Measurements from ENCODE around the gene TSPAN6. TPM values are rescaled to one million over a fixed set of nuclear protein-coding genes. Genes with fewer than 3 reads are reported as not detected.

TSPAN6 gene
- polyA plus RNA-seq, 3 donors: not detected

- WGBS (ENCODE audit: insufficient coverage): no CpG with 5 or more reads among the region's 9 CpGs
- no peaks in the 10 kb centered on the region for H4K20me1 ChIP-seq (ENCODE audit: insufficient read depth, low read length)
- no peak overlapping the region for H3K27ac Mint-ChIP-seq
- no peak overlapping the region for H3K9ac ChIP-seq (ENCODE audit: insufficient read depth, low read length, poor library complexity, severe bottlenecking)
- H3K27ac ChIP-seq (ENCODE audit: low read depth in 1 of 2, low read length in 2 of 2): no peak overlapping the region
- no peaks in the 10 kb centered on the region for H3K36me3 Mint-ChIP-seq
- no peaks in the 10 kb centered on the region for H3K79me2 ChIP-seq (ENCODE audit: insufficient read depth, low read length)
- no peak overlapping the region for H2AFZ ChIP-seq (ENCODE audit: insufficient read depth, low read depth, low read length, poor library complexity, severe bottlenecking)
- no peak overlapping the region for H3K4me2 ChIP-seq (replicated peaks; ENCODE audit: extremely low read depth, low read length, poor library complexity, severe bottlenecking)
- no peak overlapping the region for H3K4me3 ChIP-seq (replicated peaks in 1 of 3; ENCODE audit: low read depth in 2 of 3, low read length in 3 of 3)
- H3K4me1 ChIP-seq (ENCODE audit: control insufficient read depth in 1 of 2, insufficient read depth in 2 of 2, low read length in 2 of 2): no peaks in the 10 kb centered on the region
- no peaks in the 10 kb centered on the region for H3K9me3 ChIP-seq (replicated peaks in 1 of 2; ENCODE audit: control insufficient read depth in 1 of 2, insufficient read depth in 1 of 2, low read length in 2 of 2)
- H3K36me3 ChIP-seq (replicated peaks in 1 of 2; ENCODE audit: control insufficient read depth in 1 of 2, insufficient read depth in 2 of 2, low read length in 2 of 2): no peaks in the 10 kb centered on the region
- no peak overlapping the region for H3K4me3 Mint-ChIP-seq
- peaks cover 0 to 3% (median 0%) of the 10 kb centered on the region in 7 donors for H3K9me3 Mint-ChIP-seq
- intact Hi-C loops (cut with micrococcal nuclease): no loop called here
- H3K4me1 Mint-ChIP-seq: no peaks in the 10 kb centered on the region
- no peak for DNase-seq
- H3K27me3 ChIP-seq (ENCODE audit: control insufficient read depth in 2 of 2, insufficient read depth in 2 of 2, low read length in 2 of 2): peaks cover 40 to 43% of the 10 kb centered on the region in 2 donors
- H3K27me3 Mint-ChIP-seq (ENCODE audit: low read depth in 3 of 3): peaks cover 14 to 59% (median 57%) of the 10 kb centered on the region in 3 donors
- no peak for TF ChIP-seq CTCF (IDR thresholded peaks at IDR 0.05)
Measured at GRCh38 chrX:100599456-100599855, 37.1 kb downstream of the TSPAN6 start.

GRCh38 chrX:100596601-100597000 lies 40.0 kb downstream of the TSPAN6 start:
- Histone ChIP-seq H3K36me3 (replicated peaks in 1 of 2; ENCODE audit: control insufficient read depth in 1 of 2, insufficient read depth in 2 of 2, low read length in 2 of 2) (no peaks in the 10 kb centered on the region), H3K79me2 (ENCODE audit: insufficient read depth, low read length) (no peaks in the 10 kb centered on the region), H3K9ac (ENCODE audit: insufficient read depth, low read length, poor library complexity, severe bottlenecking) (no peak overlapping the region), H4K20me1 (ENCODE audit: insufficient read depth, low read length) (no peaks in the 10 kb centered on the region), H3K4me2 (replicated peaks; ENCODE audit: extremely low read depth, low read length, poor library complexity, severe bottlenecking) (no peak overlapping the region), H3K27ac (ENCODE audit: low read depth in 1 of 2, low read length in 2 of 2) (no peak overlapping the region), H3K27me3 (ENCODE audit: control insufficient read depth in 2 of 2, insufficient read depth in 2 of 2, low read length in 2 of 2) (peaks cover 32 to 45% of the 10 kb centered on the region in 2 donors), H3K4me3 (replicated peaks in 1 of 3; ENCODE audit: low read depth in 2 of 3, low read length in 3 of 3) (no peak overlapping the region), H2AFZ (ENCODE audit: insufficient read depth, low read depth, low read length, poor library complexity, severe bottlenecking) (no peak overlapping the region), H3K4me1 (ENCODE audit: control insufficient read depth in 1 of 2, insufficient read depth in 2 of 2, low read length in 2 of 2) (no peaks in the 10 kb centered on the region), H3K9me3 (replicated peaks in 1 of 2; ENCODE audit: control insufficient read depth in 1 of 2, insufficient read depth in 1 of 2, low read length in 2 of 2) (no peaks in the 10 kb centered on the region)
- no peak for TF ChIP-seq CTCF (IDR thresholded peaks at IDR 0.05)
- Mint-ChIP-seq H3K36me3 (no peaks in the 10 kb centered on the region), H3K4me1 (no peaks in the 10 kb centered on the region), H3K9me3 (peaks cover 0 to 3% (median 0%) of the 10 kb centered on the region in 7 donors), H3K27ac (no peak overlapping the region), H3K4me3 (peak overlapping the region in 1 of 2 donors; percentile 15), H3K27me3 (ENCODE audit: low read depth in 3 of 3) (peaks cover 4 to 54% (median 43%) of the 10 kb centered on the region in 3 donors)
- no CpG with 5 or more reads among the region's 2 CpGs for WGBS (ENCODE audit: insufficient coverage)
- intact Hi-C loops (cut with micrococcal nuclease): no loop called here
- DNase-seq: no peak
